Stomach (tissue), 4 donors: ENCODE data around the gene AGAP3.

Experiments used
- EP300 ChIP-seq: sonication (generic); formaldehyde crosslinking; IDR thresholded peaks from one replicate; pipeline ENCODE4 v1.6.1; 2017; ENCODE audit warnings: antibody characterized with exemption
- POLR2A ChIP-seq, 4 donors: fragments of 450-650 bp; IDR thresholded peaks; one replicate each; pipeline ENCODE4 v1.6.1; 2016; ENCODE audit warnings: antibody characterized with exemption in 4 of 4, control low read depth in 2 of 4, mild to moderate bottlenecking in 1 of 4, moderate library complexity in 1 of 4

DNA sequence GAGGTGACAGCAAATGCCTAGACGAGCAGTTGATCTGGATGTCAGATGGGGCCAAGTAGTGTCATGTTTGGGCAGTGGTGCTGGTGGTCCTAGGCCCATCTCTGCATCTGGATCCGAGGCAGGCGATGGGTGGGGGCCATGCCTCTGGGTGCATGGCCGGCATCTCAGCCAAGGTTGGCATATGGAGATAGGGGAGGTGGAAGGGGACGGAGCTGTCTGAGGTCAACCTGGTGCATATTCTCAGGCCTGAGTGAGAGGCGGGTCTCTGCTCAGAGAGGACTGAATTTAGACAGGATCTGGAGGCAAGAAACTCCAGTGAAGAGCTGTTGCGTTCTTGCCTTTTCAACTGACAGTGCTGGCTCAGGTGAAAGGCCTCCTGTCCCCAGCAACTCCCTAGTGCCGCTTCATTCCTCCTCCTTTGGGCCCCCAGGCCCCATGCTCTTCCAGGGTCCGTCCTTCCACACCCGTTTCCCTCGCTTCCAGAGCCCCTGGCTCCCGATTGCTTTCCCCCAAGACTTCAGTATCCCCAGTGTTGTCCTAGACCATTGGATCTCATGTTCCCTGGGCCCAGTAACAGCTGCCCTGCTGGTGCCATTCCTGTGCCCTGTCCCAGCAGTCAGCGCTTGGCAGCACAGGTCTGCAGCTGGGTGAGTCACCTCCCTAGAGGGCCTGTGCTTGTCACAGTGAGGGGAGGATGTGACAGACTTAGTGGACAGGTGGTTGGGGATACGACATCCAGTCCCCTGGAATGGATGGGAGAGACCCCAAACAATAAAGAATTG is 48.7 kb downstream of the AGAP3 start:
- TF ChIP-seq EP300 = no peak
- TF ChIP-seq POLR2A (IDR thresholded peaks at IDR 0.05) = no peak
